Stimulated activated naive CD8-positive, alpha-beta T cell treated with anti-CD3 and anti-CD28 coated beads, Interleukin-15, Interleukin-2, amounts not matched to agents 100 U/mL and 50 U/mL, for 24 hours (primary cell): ENCODE data around the gene GRAMD4.

Experiments used
- ATAC-seq: fragments of 150-1000 bp; cut with Tn5 transposase; one replicate; pipeline ENCODE4 v1.10.0; 2021
- DNase-seq: peaks from one replicate; pipeline ENCODE4 v3.0.0; 2021

GRAMD4 gene

GRCh38 chr22:46725096-46725495, 104.9 kb downstream of the GRAMD4 start:
- DNase-seq (no peak), ATAC-seq (no peak)

GRCh38 chr22:46726066-46726985, 106.1 kb downstream of the GRAMD4 start:
- DNase-seq (no peak), ATAC-seq (no peak)

- ATAC-seq = no peak
- DNase-seq = no peak
Observed at GRCh38 chr22:46726986-46727317, 106.8 kb downstream of the GRAMD4 start.

GRCh38 chr22:46727813-46728364, 107.7 kb downstream of the GRAMD4 start:
- DNase-seq (no peak), ATAC-seq (no peak)

GRCh38 chr22:46728470-46728869, 108.3 kb downstream of the GRAMD4 start:
- no peak for ATAC-seq

More at GRCh38 chr22:46728470-46728869, 108.3 kb downstream of the GRAMD4 start:
- DNase-seq = no peak
